CD4-positive, alpha-beta T cell (primary cell): Measurements from ENCODE around the gene IL17C. TPM values are rescaled to one million over a fixed set of nuclear protein-coding genes. Genes with fewer than 3 reads are reported as not detected.

Source experiments
- ATAC-seq: fragments of 200-7000 bp; cut with Tn5 transposase; one replicate; pipeline ENCODE4 v1.10.0; 2022; ENCODE audit warnings: mild to moderate bottlenecking; ENCODE audit not compliant: poor library complexity
- CTCF ChIA-PET: fragments of 350-600 bp; sonication (Branson Sonifier 250); formaldehyde crosslinking; loops from one replicate; lab custom pipeline; 2021; ENCODE audit warnings: antibody characterized with exemption, inconsistent platforms; lab: Charles Lee
- POLR2A ChIA-PET: fragments of 350-600 bp; sonication (Branson Sonifier 250); formaldehyde crosslinking; loops from one replicate; lab custom pipeline; 2021; ENCODE audit warnings: antibody characterized with exemption, inconsistent platforms; lab: Charles Lee
- DNase-seq, 14 experiments: peaks; one replicate each; pipeline ENCODE4 v3.0.0-alpha.2; 2013 to 2020; ENCODE audit warnings: mixed read lengths in 2 of 14
- H3K27ac ChIP-seq, 2 donors: one replicate each; pipeline versions ENCODE4 v1.5.1 to v1.7.0; 2013; ENCODE audit warnings: low read length in 2 of 2, low read depth in 1 of 2, mild to moderate bottlenecking in 1 of 2
- H3K27me3 ChIP-seq, 2 experiments: 1 replicate in 1 of 2; 2 replicates in 1 of 2; pipeline versions ENCODE4 v1.6.1 to v1.7.0; 2013; ENCODE audit warnings: low read length in 2 of 2, control low read depth in 1 of 2, mild to moderate bottlenecking in 1 of 2, moderate library complexity in 1 of 2; ENCODE audit not compliant: insufficient read depth in 2 of 2, control insufficient read depth in 1 of 2
- H3K36me3 ChIP-seq: one replicate; pipeline ENCODE4 v1.6.1; 2013; ENCODE audit warnings: low read length, control low read depth; ENCODE audit not compliant: insufficient read depth
- H3K4me1 ChIP-seq: one replicate; pipeline ENCODE4 v1.6.1; 2013; ENCODE audit warnings: low read length, control low read depth; ENCODE audit not compliant: insufficient read depth
- H3K4me3 ChIP-seq: one replicate; pipeline ENCODE4 v1.5.1; 2013; ENCODE audit warnings: mild to moderate bottlenecking, low read length, moderate library complexity
- H3K9me3 ChIP-seq, 2 experiments: 1 replicate in 1 of 2; 2 replicates in 1 of 2; pipeline versions ENCODE4 v1.6.1 to v1.7.0; 2013; ENCODE audit warnings: low read length in 2 of 2, mild to moderate bottlenecking in 2 of 2, control low read depth in 1 of 2, moderate library complexity in 1 of 2; ENCODE audit not compliant: control insufficient read depth in 1 of 2, insufficient read depth in 1 of 2
- H3K27ac Mint-ChIP-seq: one replicate; pipeline ENCODE4 v1.8.0; 2020; ENCODE audit warnings: mixed read lengths
- H3K27me3 Mint-ChIP-seq: one replicate; pipeline ENCODE4 v1.8.0; 2021; ENCODE audit warnings: mixed read lengths
- H3K36me3 Mint-ChIP-seq: one replicate; pipeline ENCODE4 v1.8.0; 2021; ENCODE audit warnings: low read depth, mixed read lengths
- H3K4me1 Mint-ChIP-seq: one replicate; pipeline ENCODE4 v1.8.0; 2021; ENCODE audit warnings: low read depth, mixed read lengths
- H3K4me3 Mint-ChIP-seq: one replicate; pipeline ENCODE4 v1.8.0; 2020; ENCODE audit warnings: mild to moderate bottlenecking, mixed read lengths
- H3K9me3 Mint-ChIP-seq: one replicate; pipeline ENCODE4 v1.8.0; 2020; ENCODE audit warnings: mixed read lengths
- intact Hi-C, 2 experiments: fragments of 100-400 bp; cut with DNase I in 1 of 2; cut with micrococcal nuclease in 1 of 2; formaldehyde crosslinking; loops; one replicate each; pipeline versions ENCODE4 v1.15.1 to v1.9.0; 2023 to 2025; cut with DNase I, micrococcal nuclease
- total RNA-seq, 174 experiments: library from RNA in 2 of 174; stranded (reverse) in 2 of 174; gene quantifications; one replicate each; pipeline ENCODE4 v1.2.3 and lab custom pipeline; 2021 to 2026
- TF ChIP-seq, protein P1 (sequence below): fragments of 200-600 bp; IDR thresholded peaks from one replicate; pipeline ENCODE4 v1.8.0; 2022; ENCODE audit warnings: antibody characterized with exemption, mild to moderate bottlenecking

The IL17C gene
- total RNA-seq, 2 experiments from 2014 or later = 0.77 TPM; not detected in 1

DNA sequence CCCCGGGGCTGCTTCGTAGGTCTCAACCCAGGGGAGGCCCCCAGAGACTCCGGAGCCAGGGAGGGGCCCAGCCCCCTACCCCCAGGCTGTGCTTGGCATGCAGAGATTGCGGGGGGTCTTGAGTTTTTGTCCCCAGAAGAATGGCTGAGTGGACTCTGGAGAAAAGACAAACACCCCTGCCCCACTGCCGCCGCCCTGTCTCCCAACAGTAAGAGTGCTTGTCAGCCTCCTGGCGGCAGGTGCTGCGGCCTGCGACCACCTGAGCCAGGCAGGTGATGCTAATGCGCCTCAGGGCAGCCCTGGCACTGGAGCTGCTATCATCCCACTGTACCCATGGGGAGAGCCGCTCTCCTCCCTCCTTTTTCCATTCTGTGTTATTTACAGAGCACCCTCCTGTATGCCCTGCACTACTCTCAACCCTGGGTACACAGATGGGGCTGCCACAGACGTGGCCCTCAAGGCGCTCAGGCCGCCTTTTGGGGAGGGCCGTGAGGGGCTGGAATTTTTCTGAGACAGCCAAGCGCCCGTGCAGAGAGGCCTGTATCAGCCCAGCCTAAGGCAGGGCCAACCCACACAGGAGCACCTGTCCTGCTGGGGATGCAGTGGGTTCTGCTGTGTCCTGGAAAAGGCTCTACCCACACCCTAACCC is 2.6 kb upstream of the IL17C start:
- no peaks in the 10 kb centered on the region for H3K9me3 Mint-ChIP-seq
- ATAC-seq (no peak), DNase-seq (no peak)
- peaks cover 13 to 19% of the 10 kb centered on the region in 2 experiments for H3K27me3 ChIP-seq
- no peak overlapping the region for H3K4me3 ChIP-seq
- H3K4me1 Mint-ChIP-seq = peaks cover 36% of the 10 kb centered on the region
- ChIA-PET CTCF (no interaction called here), POLR2A (interaction anchor here (1.2 to 1.9 kb wide), 2 partner anchors 16 to 65 kb away, joined by 4 to 7 read pairs; no protein-coding TSS in a partner anchor)
- peaks cover 10% of the 10 kb centered on the region for H3K36me3 ChIP-seq
- peaks cover 78% of the 10 kb centered on the region for H3K4me1 ChIP-seq
- peaks cover 25% of the 10 kb centered on the region for H3K27me3 Mint-ChIP-seq
- TF ChIP-seq, protein P1, sequence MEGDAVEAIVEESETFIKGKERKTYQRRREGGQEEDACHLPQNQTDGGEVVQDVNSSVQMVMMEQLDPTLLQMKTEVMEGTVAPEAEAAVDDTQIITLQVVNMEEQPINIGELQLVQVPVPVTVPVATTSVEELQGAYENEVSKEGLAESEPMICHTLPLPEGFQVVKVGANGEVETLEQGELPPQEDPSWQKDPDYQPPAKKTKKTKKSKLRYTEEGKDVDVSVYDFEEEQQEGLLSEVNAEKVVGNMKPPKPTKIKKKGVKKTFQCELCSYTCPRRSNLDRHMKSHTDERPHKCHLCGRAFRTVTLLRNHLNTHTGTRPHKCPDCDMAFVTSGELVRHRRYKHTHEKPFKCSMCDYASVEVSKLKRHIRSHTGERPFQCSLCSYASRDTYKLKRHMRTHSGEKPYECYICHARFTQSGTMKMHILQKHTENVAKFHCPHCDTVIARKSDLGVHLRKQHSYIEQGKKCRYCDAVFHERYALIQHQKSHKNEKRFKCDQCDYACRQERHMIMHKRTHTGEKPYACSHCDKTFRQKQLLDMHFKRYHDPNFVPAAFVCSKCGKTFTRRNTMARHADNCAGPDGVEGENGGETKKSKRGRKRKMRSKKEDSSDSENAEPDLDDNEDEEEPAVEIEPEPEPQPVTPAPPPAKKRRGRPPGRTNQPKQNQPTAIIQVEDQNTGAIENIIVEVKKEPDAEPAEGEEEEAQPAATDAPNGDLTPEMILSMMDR = no peak
- peak overlapping the region; percentile 83 for H3K4me3 Mint-ChIP-seq
- H3K27ac ChIP-seq = no peak overlapping the region
- H3K36me3 Mint-ChIP-seq = peaks cover 19% of the 10 kb centered on the region
- H3K9me3 ChIP-seq = peaks cover 0 to 26% of the 10 kb centered on the region in 2 experiments
- H3K27ac Mint-ChIP-seq = no peak overlapping the region
- intact Hi-C loops = loop anchor here (2.0 to 10.0 kb wide), 4 partner anchors 15 to 51 kb away; partner anchors contain the start of gene CYBA (in 1 of the 2)

DNA sequence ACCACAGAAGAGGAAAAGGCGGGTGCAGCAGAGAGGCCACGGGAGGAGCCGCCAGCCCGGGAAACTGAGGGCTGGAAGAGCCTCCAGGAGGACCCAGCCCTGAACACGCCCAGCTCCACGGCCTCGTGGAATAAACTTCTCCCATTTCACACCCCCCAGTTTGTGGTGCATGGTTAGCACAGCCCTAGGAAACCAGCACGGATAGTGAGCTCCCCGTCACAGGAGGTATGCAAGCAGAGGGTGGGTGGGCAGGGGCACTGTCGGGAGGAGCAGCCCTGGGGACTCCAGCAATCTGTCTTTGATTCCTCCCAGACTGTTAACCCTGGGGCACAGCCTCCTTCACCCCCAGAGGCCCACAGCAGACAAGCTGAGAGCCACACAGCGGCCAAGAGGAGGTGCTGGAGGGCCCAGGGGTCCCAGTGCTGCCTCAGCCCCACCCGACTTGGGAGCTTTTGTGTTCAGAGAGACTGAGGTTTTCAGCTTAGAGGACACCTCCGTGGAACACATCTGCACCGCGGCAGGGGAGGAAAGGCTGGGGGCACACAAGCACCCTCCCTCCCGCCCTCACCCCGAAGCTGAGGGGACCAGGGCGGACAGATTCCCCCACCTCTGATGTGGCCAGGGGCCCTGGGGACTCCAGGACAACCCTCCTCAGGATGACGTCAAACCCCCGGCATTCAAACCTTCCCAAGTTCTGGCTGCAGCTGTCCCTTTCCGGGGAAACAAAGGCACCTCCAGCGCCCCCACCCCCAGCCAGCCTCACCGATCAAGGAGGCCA is 1.7 kb upstream of the IL17C start:
- no peaks in the 10 kb centered on the region for H3K9me3 Mint-ChIP-seq
- POLR2A ChIA-PET = interaction anchor here (1.2 to 1.9 kb wide), 4 partner anchors 14 to 64 kb away, joined by 3 to 7 read pairs (median 4); no protein-coding TSS in a partner anchor
- peaks cover 25% of the 10 kb centered on the region for H3K27me3 Mint-ChIP-seq
- CTCF ChIA-PET = interaction anchor here (1.1 kb wide), 2 partner anchors 17 to 48 kb away, joined by 4 to 7 read pairs; no protein-coding TSS in a partner anchor
- TF ChIP-seq, protein P1 = no peak
- H3K27ac ChIP-seq = no peak overlapping the region
- peaks cover 10% of the 10 kb centered on the region for H3K36me3 Mint-ChIP-seq
- ATAC-seq (no peak), DNase-seq (no peak)
- peak overlapping the region; percentile 80 for H3K27ac Mint-ChIP-seq
- intact Hi-C loops = loop anchor here (2.0 to 10.0 kb wide), 3 partner anchors 14 to 52 kb away; partner anchors contain the start of gene CYBA (in 1 of the 2)
- H3K4me1 ChIP-seq = peaks cover 79% of the 10 kb centered on the region
- H3K36me3 ChIP-seq = peaks cover 7% of the 10 kb centered on the region
- peak overlapping the region; percentile 82 for H3K4me3 Mint-ChIP-seq
- H3K9me3 ChIP-seq = peaks cover 0 to 27% of the 10 kb centered on the region in 2 experiments
- no peak overlapping the region for H3K4me3 ChIP-seq
- peaks cover 36% of the 10 kb centered on the region for H3K4me1 Mint-ChIP-seq
- peaks cover 13 to 19% of the 10 kb centered on the region in 2 experiments for H3K27me3 ChIP-seq

DNA sequence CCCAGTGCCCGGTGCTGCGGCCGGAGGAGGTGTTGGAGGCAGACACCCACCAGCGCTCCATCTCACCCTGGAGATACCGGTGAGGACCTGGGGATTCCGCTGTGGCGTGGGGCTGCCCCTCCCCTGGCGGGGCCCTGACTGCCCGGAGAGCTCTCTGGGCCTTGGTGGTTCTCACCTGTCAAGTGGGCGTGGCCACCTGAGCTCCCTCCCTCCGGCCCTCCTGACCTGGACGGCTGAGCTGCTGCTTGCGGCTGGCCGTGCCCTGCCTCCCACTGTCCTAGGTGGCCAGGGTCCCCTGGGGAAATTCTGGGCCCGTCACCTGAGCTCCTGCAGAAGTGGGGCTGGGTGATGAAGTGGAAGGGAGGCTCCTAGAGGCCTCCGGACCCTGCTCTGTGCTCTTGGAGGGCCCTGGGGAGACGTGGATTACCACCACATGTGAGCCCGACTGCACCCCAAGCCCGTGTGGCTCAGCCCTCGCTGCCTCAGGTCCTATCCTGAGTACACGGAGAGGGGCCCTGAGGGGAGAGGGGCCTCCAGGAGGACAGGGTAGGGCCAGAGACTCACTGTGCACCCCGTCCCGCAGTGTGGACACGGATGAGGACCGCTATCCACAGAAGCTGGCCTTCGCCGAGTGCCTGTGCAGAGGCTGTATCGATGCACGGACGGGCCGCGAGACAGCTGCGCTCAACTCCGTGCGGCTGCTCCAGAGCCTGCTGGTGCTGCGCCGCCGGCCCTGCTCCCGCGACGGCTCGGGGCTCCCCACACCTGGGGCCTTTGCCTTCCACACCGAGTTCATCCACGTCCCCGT is 1.1 kb downstream of the IL17C start:
- Histone ChIP-seq H3K27me3 (peaks cover 13 to 19% of the 10 kb centered on the region in 2 experiments), H3K4me1 (peaks cover 61% of the 10 kb centered on the region), H3K36me3 (peaks cover 13% of the 10 kb centered on the region), H3K9me3 (peaks cover 0 to 27% of the 10 kb centered on the region in 2 experiments), H3K27ac (no peak overlapping the region), H3K4me3 (no peak overlapping the region)
- intact Hi-C loops = loop anchor here (5.0 to 10.0 kb wide), 2 partner anchors 43 to 55 kb away; no protein-coding TSS in a partner anchor
- Mint-ChIP-seq H3K4me3 (no peak overlapping the region), H3K4me1 (peaks cover 39% of the 10 kb centered on the region), H3K27ac (no peak overlapping the region), H3K9me3 (no peaks in the 10 kb centered on the region), H3K27me3 (peaks cover 25% of the 10 kb centered on the region), H3K36me3 (peaks cover 19% of the 10 kb centered on the region)
- ChIA-PET POLR2A (interaction anchor here (0.6 to 5.1 kb wide), 7 partner anchors 19 to 1047 kb away, joined by 3 to 24 read pairs (median 6); partner anchors contain the start of genes CDK10 and ZC3H18), CTCF (no interaction called here)
- DNase-seq (peak in 1 of 14 experiments; percentile 48), ATAC-seq (no peak)
- TF ChIP-seq, protein P1 = no peak
